SK-N-SH treated with all-trans-retinoic acid at 6 μM for 48 hours (cell line): ENCODE results near the gene CFAP74.
"Not testable (repeated sequence)": the region's sequence is repeated elsewhere in the genome, so short reads cannot be mapped to it uniquely, and the experiment has no call there.

Experiments used
- ATAC-seq: fragments of 200-7000 bp; cut with Tn5 transposase; 3 replicates; pipeline ENCODE4 v1.9.1; 2020; ENCODE audit warnings: mild to moderate bottlenecking, moderate library complexity
- ARNTL ChIP-seq: fragments of 450-650 bp; formaldehyde crosslinking; IDR thresholded peaks from 2 replicates; pipeline ENCODE4 v1.5.0; 2020; ENCODE audit warnings: low read depth, mild to moderate bottlenecking, moderate library complexity, borderline replicate concordance
- BACH2 ChIP-seq: fragments of 250-450 bp; sonication (Bioruptor Pico); IDR thresholded peaks from 2 replicates; pipeline ENCODE4 v1.9.0; 2021; ENCODE audit warnings: mild to moderate bottlenecking, borderline replicate concordance
- ISL1 ChIP-seq: fragments of 250-450 bp; sonication (Bioruptor Pico); IDR thresholded peaks from 2 replicates; pipeline ENCODE4 v2.1.2; 2022; ENCODE audit warnings: mild to moderate bottlenecking, moderate library complexity
- OSR1 ChIP-seq: fragments of 250-450 bp; sonication (Bioruptor Pico); IDR thresholded peaks from 2 replicates; pipeline ENCODE4 v1.8.0; 2022; ENCODE audit warnings: moderate library complexity, mild to moderate bottlenecking, inconsistent platforms
- PATZ1 ChIP-seq: fragments of 250-450 bp; sonication (Bioruptor Pico); IDR thresholded peaks from 2 replicates; pipeline ENCODE4 v1.8.0; 2020; ENCODE audit warnings: mild to moderate bottlenecking, moderate library complexity, borderline replicate concordance
- POU6F1 ChIP-seq: fragments of 250-450 bp; sonication (Bioruptor Pico); IDR thresholded peaks from 2 replicates; pipeline ENCODE4 v1.8.0; 2021; ENCODE audit warnings: low read depth, mild to moderate bottlenecking, moderate library complexity, borderline replicate concordance
- SNAI2 ChIP-seq: fragments of 250-450 bp; sonication (Bioruptor Pico); IDR thresholded peaks from 2 replicates; pipeline ENCODE4 v1.5.0; 2020; ENCODE audit warnings: mild to moderate bottlenecking, moderate library complexity
- TCF4 ChIP-seq: fragments of 250-450 bp; sonication (Bioruptor Pico); IDR thresholded peaks from 2 replicates; pipeline ENCODE4 v1.8.0; 2021; ENCODE audit warnings: mild to moderate bottlenecking, moderate library complexity, borderline replicate concordance
- TOX ChIP-seq: fragments of 250-450 bp; sonication (Bioruptor Pico); IDR thresholded peaks from 2 replicates; pipeline ENCODE4 v1.8.0; 2021; ENCODE audit warnings: mild to moderate bottlenecking, moderate library complexity, borderline replicate concordance
- ZC3H10 ChIP-seq: fragments of 250-450 bp; sonication (Bioruptor Pico); IDR thresholded peaks from 2 replicates; pipeline ENCODE4 v1.5.1; 2021; ENCODE audit warnings: mild to moderate bottlenecking, moderate library complexity
- ZFP3 ChIP-seq: fragments of 250-450 bp; sonication (Bioruptor Pico); IDR thresholded peaks from 2 replicates; pipeline ENCODE4 v1.5.0; 2020; ENCODE audit warnings: mild to moderate bottlenecking, moderate library complexity
- ZFP30 ChIP-seq: fragments of 450-650 bp; formaldehyde crosslinking; IDR thresholded peaks from 2 replicates; pipeline ENCODE4 v1.5.0; 2022; ENCODE audit warnings: mild to moderate bottlenecking, moderate library complexity
- ZNF565 ChIP-seq: fragments of 450-650 bp; formaldehyde crosslinking; conservative IDR thresholded peaks from 2 replicates; pipeline ENCODE4 v1.5.0; 2020; ENCODE audit warnings: low read depth, mild to moderate bottlenecking, moderate library complexity
- ZNF70 ChIP-seq: fragments of 450-650 bp; formaldehyde crosslinking; IDR thresholded peaks from 2 replicates; pipeline ENCODE4 v1.5.0; 2020; ENCODE audit warnings: mild to moderate bottlenecking, moderate library complexity
- ZNF8 ChIP-seq: fragments of 450-650 bp; formaldehyde crosslinking; IDR thresholded peaks from 2 replicates; pipeline ENCODE4 v1.5.0; 2020; ENCODE audit warnings: mild to moderate bottlenecking, moderate library complexity
- TF ChIP-seq, protein P1 (sequence below): fragments of 250-450 bp; sonication (Bioruptor Pico); IDR thresholded peaks from 2 replicates; pipeline ENCODE4 v1.5.0; 2020; ENCODE audit warnings: mild to moderate bottlenecking, moderate library complexity

Gene CFAP74

GRCh38 chr1:1985375-1986050 is 18.1 kb downstream of the CFAP74 start (continued):
- no peak for TF ChIP-seq PATZ1 (CRISPR knock-in tag)
- TF ChIP-seq POU6F1 (CRISPR knock-in tag) = no peak
- TF ChIP-seq TOX (CRISPR knock-in tag) = no peak

GRCh38 chr1:1984560-1985070 is 19.0 kb downstream of the CFAP74 start:
- TF ChIP-seq ZNF70 (CRISPR knock-in tag) (no peak), TCF4 (CRISPR knock-in tag) (no peak), ARNTL (no peak), ZC3H10 (CRISPR knock-in tag) (no peak), BACH2 (no peak), ZFP3 (CRISPR knock-in tag) (no peak), OSR1 (CRISPR knock-in tag) (no peak), POU6F1 (CRISPR knock-in tag) (no peak)
- TF ChIP-seq, protein P1, sequence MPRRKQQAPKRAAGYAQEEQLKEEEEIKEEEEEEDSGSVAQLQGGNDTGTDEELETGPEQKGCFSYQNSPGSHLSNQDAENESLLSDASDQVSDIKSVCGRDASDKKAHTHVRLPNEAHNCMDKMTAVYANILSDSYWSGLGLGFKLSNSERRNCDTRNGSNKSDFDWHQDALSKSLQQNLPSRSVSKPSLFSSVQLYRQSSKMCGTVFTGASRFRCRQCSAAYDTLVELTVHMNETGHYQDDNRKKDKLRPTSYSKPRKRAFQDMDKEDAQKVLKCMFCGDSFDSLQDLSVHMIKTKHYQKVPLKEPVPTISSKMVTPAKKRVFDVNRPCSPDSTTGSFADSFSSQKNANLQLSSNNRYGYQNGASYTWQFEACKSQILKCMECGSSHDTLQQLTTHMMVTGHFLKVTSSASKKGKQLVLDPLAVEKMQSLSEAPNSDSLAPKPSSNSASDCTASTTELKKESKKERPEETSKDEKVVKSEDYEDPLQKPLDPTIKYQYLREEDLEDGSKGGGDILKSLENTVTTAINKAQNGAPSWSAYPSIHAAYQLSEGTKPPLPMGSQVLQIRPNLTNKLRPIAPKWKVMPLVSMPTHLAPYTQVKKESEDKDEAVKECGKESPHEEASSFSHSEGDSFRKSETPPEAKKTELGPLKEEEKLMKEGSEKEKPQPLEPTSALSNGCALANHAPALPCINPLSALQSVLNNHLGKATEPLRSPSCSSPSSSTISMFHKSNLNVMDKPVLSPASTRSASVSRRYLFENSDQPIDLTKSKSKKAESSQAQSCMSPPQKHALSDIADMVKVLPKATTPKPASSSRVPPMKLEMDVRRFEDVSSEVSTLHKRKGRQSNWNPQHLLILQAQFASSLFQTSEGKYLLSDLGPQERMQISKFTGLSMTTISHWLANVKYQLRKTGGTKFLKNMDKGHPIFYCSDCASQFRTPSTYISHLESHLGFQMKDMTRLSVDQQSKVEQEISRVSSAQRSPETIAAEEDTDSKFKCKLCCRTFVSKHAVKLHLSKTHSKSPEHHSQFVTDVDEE (CRISPR knock-in tag) = no peak
- ATAC-seq = no peak; the same call in 2 of the 3 replicates

DNA sequence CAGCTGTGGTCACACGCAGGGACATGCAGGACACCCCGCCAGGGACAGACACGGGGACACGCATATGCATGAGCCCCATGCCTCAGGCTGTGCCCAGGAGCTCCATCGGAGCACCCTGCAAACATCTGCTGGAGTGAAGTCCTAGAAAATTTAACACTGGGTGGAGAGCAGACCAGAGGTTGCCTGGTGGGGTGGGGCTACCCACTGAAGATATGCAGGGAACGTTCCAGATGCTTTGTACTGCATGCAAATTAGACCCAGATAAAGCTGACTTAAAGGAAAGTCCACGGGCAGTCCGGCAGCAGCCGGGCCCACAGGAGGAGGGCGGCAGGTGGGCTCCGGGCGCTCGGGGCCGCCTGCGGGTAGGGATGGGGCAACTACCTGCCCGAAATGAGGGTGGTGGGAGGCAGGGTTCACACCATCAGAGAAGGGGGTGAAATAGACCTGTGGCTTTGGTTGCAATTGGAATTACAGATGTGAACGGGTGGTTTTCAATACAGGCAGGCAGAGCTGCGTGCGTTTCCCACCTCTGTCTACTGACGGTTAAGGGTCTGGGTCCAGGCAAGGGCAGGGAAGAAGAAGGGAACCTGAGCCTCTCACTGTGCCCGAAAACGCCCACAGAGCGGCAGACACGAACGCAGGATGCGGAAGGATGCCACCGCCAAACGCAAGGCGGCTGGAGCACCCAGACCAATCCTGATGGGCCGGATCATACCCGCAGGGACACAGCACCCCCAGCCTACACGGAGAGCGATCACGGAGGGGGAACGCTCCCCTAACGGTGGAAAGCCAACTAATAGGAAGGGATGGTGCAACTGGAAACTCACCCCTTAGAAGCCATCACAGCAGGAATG is 21.0 kb downstream of the CFAP74 start:
- TF ChIP-seq ZNF70 (CRISPR knock-in tag) (no peak), PATZ1 (CRISPR knock-in tag) (no peak), ZNF8 (CRISPR knock-in tag) (no peak), ARNTL (no peak), ZNF565 (CRISPR knock-in tag) (no peak), ZFP30 (no peak), ZFP3 (CRISPR knock-in tag) (no peak), OSR1 (CRISPR knock-in tag) (no peak), ZC3H10 (CRISPR knock-in tag) (no peak), SNAI2 (no peak), ISL1 (no peak)

GRCh38 chr1:1981631-1982327 is 21.8 kb downstream of the CFAP74 start:
- not testable (repeated sequence) for ATAC-seq

More for the DNA sequence above, 21.0 kb downstream of the CFAP74 start:
- peak; percentile 73 for ATAC-seq
